ENCODE measurements around the gene KRT28. TPM values are rescaled to one million over a fixed set of nuclear protein-coding genes. Genes with fewer than 3 reads are reported as not detected.

The KRT28 gene
- total and polyA plus RNA-seq, 7 experiments from 2014 or later: not detected

- Histone ChIP-seq H3K4me3 (ENCODE audit: low read length) (no peak overlapping the region), H3K9me3 (ENCODE audit: control insufficient read depth in 2 of 3, low read length in 3 of 3) (no peaks in the 10 kb centered on the region), H3K27ac (ENCODE audit: low read depth, low read length) (no peak overlapping the region), H3K4me1 (ENCODE audit: control insufficient read depth in 2 of 2, insufficient read depth in 2 of 2, low read length in 2 of 2) (no peaks in the 10 kb centered on the region), H3K36me3 (ENCODE audit: control insufficient read depth in 2 of 3, insufficient read depth in 3 of 3, low read length in 3 of 3) (no peaks in the 10 kb centered on the region), H3K27me3 (ENCODE audit: control insufficient read depth in 2 of 2, insufficient read depth in 2 of 2, low read length in 2 of 2) (peaks cover 4 to 21% of the 10 kb centered on the region in 2 donors)
- Mint-ChIP-seq H3K36me3 (peaks cover 0 to 9% (median 0%) of the 10 kb centered on the region in 5 donors), H3K4me1 (no peaks in the 10 kb centered on the region), H3K4me3 (no peak overlapping the region), H3K9me3 (peaks cover 0 to 11% (median 0%) of the 10 kb centered on the region in 11 donors), H3K27me3 (peaks cover 72 to 88% (median 86%) of the 10 kb centered on the region in 5 donors), H3K27ac (no peak overlapping the region)
- ChIA-PET CTCF (no interaction called here), POLR2A (interaction anchor here (0.5 kb wide), 1 partner anchor 424 kb away, joined by 3 read pairs; no protein-coding TSS in a partner anchor)
- intact Hi-C loops (cut with micrococcal nuclease): loop anchor here in 1 of 2 donors (10.0 kb wide), 1 partner anchor 165 kb away; the partner anchor contains the start of gene SMARCE1
- DNase-seq (no peak), ATAC-seq (no peak)
Measured at GRCh38 chr17:40809721-40810421, 10.1 kb upstream of the KRT28 start.

DNA sequence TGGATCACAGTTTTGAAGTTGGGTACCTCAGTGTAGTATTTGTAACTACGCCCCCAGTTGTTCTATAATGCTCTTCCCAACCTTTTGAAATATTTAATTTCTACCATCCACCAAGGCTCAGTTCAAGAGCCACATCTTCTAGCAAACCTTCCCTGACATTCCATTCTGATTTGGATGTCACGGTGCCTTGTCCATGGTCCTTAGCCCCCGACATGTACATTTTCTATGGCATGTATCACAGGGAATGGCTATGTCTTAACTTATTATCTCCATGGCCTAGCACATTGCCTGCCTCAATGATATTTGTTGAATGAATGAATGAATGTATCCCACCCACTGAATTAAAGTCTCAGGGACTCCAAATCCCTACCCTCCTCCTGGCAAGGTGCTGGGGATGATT, 6.4 kb upstream of the KRT28 start:
- POLR2A ChIA-PET: interaction anchor here (0.6 kb wide), 1 partner anchor 884 kb away, joined by 4 read pairs; no protein-coding TSS in a partner anchor

DNA sequence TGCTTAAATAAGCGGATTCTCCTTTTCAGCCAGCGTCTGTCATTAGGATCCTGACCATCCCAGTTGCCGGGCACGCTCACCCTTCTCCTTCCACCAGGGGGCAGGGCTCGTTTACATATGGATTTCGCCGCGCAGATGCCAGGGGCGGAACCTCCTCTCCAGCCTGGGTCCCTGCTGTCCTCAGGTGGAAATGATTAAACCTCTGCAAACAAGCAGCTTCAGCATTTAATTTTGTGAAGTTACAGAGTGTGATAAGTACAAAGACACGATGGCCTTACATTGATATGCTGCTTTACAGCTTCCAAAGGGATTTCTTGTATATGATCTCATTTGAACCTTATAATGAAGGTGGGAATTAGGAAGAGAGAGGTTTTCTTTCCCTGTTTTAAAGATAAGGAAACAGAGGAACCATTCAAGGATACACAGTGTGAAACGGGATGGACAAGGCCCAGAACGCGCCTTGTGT, 3.9 kb upstream of the KRT28 start:
- Mint-ChIP-seq H3K27ac (no peak overlapping the region), H3K27me3 (peaks cover 33 to 51% (median 48%) of the 10 kb centered on the region in 5 donors), H3K4me3 (peak overlapping the region in 1 of 10 donors; percentile 33), H3K9me3 (peaks cover 0 to 3% (median 0%) of the 10 kb centered on the region in 11 donors), H3K36me3 (peaks cover 0 to 4% (median 0%) of the 10 kb centered on the region in 5 donors), H3K4me1 (peaks cover 0 to 4% (median 3%) of the 10 kb centered on the region in 7 donors)
- intact Hi-C loops (cut with micrococcal nuclease): loop anchor here (1.0 to 5.0 kb wide), 9 partner anchors 54 to 864 kb away; no protein-coding TSS in a partner anchor
- Histone ChIP-seq H3K4me3 (ENCODE audit: low read length) (no peak overlapping the region), H3K9me3 (ENCODE audit: control insufficient read depth in 2 of 3, low read length in 3 of 3) (no peaks in the 10 kb centered on the region), H3K27ac (ENCODE audit: low read depth, low read length) (no peak overlapping the region), H3K4me1 (ENCODE audit: control insufficient read depth in 2 of 2, insufficient read depth in 2 of 2, low read length in 2 of 2) (no peaks in the 10 kb centered on the region), H3K36me3 (ENCODE audit: control insufficient read depth in 2 of 3, insufficient read depth in 3 of 3, low read length in 3 of 3) (no peaks in the 10 kb centered on the region), H3K27me3 (ENCODE audit: control insufficient read depth in 2 of 2, insufficient read depth in 2 of 2, low read length in 2 of 2) (peaks cover 0 to 4% of the 10 kb centered on the region in 2 donors)
- CTCF ChIA-PET: interaction anchor here (0.6 to 1.1 kb wide), 5 partner anchors 12 to 862 kb away, joined by 3 to 5 read pairs (median 3); no protein-coding TSS in a partner anchor
- POLR2A ChIA-PET: no interaction called here
- ATAC-seq (peak; percentile 90), DNase-seq (peak; percentile 34 to 74 (median 54))

More for the DNA sequence above, 6.4 kb upstream of the KRT28 start:
- H3K4me1 ChIP-seq (ENCODE audit: control insufficient read depth in 2 of 2, insufficient read depth in 2 of 2, low read length in 2 of 2): no peaks in the 10 kb centered on the region
- Mint-ChIP-seq H3K27me3 (peaks cover 56 to 66% (median 65%) of the 10 kb centered on the region in 5 donors), H3K27ac (no peak overlapping the region), H3K36me3 (peaks cover 0 to 4% (median 0%) of the 10 kb centered on the region in 5 donors), H3K4me1 (peaks cover 0 to 4% (median 3%) of the 10 kb centered on the region in 7 donors), H3K4me3 (no peak overlapping the region), H3K9me3 (peaks cover 0 to 3% (median 0%) of the 10 kb centered on the region in 11 donors)
- DNase-seq (no peak), ATAC-seq (no peak)
- H3K27me3 ChIP-seq (ENCODE audit: control insufficient read depth in 2 of 2, insufficient read depth in 2 of 2, low read length in 2 of 2): peaks cover 4 to 15% of the 10 kb centered on the region in 2 donors
- intact Hi-C loops (cut with micrococcal nuclease): no loop called here
- no peak overlapping the region for H3K4me3 ChIP-seq (ENCODE audit: low read length)
- no peaks in the 10 kb centered on the region for H3K36me3 ChIP-seq (ENCODE audit: control insufficient read depth in 2 of 3, insufficient read depth in 3 of 3, low read length in 3 of 3)
- no peak overlapping the region for H3K27ac ChIP-seq (ENCODE audit: low read depth, low read length)
- CTCF ChIA-PET: interaction anchor here (0.6 to 2.5 kb wide), 5 partner anchors 10 to 872 kb away, joined by 3 to 10 read pairs (median 5); no protein-coding TSS in a partner anchor
- no peaks in the 10 kb centered on the region for H3K9me3 ChIP-seq (ENCODE audit: control insufficient read depth in 2 of 3, low read length in 3 of 3)

DNA sequence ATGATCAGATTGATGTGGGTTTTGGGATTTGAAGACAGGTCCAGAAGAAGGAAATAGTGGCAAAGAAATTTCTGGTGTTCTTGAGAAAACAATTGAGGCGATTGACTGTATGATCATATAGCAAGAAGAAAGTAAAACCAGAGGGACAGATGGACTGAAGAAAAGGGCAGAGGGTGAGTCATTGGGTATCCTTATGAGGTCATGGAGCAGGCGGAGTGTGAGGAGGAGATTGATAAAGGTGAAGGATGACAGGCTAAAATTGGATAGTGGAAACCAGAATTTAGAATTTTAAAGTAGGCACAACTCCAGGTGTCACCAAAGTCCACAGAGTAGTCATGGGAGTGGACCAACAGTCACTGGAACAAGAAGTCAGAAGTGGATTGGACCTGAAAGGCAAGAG, 1.4 kb upstream of the KRT28 start:
- H3K4me1 Mint-ChIP-seq: peaks cover 0 to 4% (median 3%) of the 10 kb centered on the region in 7 donors
- DNase-seq (no peak), ATAC-seq (no peak)
- peaks cover 0 to 3% (median 0%) of the 10 kb centered on the region in 11 donors for H3K9me3 Mint-ChIP-seq
- Histone ChIP-seq H3K27me3 (ENCODE audit: control insufficient read depth in 2 of 2, insufficient read depth in 2 of 2, low read length in 2 of 2) (peaks cover 0 to 4% of the 10 kb centered on the region in 2 donors), H3K36me3 (ENCODE audit: control insufficient read depth in 2 of 3, insufficient read depth in 3 of 3, low read length in 3 of 3) (no peaks in the 10 kb centered on the region), H3K4me1 (ENCODE audit: control insufficient read depth in 2 of 2, insufficient read depth in 2 of 2, low read length in 2 of 2) (no peaks in the 10 kb centered on the region), H3K27ac (ENCODE audit: low read depth, low read length) (no peak overlapping the region), H3K9me3 (ENCODE audit: control insufficient read depth in 2 of 3, low read length in 3 of 3) (no peaks in the 10 kb centered on the region), H3K4me3 (ENCODE audit: low read length) (no peak overlapping the region)
- intact Hi-C loops (cut with micrococcal nuclease): loop anchor here in 1 of 2 donors (5.0 kb wide), 1 partner anchor 846 kb away; no protein-coding TSS in a partner anchor
- CTCF ChIA-PET: interaction anchor here (0.7 kb wide), 1 partner anchor 735 kb away, joined by 3 read pairs; no protein-coding TSS in a partner anchor
- peaks cover 21 to 44% (median 35%) of the 10 kb centered on the region in 5 donors for H3K27me3 Mint-ChIP-seq
- peaks cover 0 to 4% (median 0%) of the 10 kb centered on the region in 5 donors for H3K36me3 Mint-ChIP-seq
- POLR2A ChIA-PET: no interaction called here
- H3K4me3 Mint-ChIP-seq: no peak overlapping the region
- no peak overlapping the region for H3K27ac Mint-ChIP-seq

- no peak overlapping the region for H3K4me3 ChIP-seq (ENCODE audit: low read length)
- no peaks in the 10 kb centered on the region for H3K9me3 ChIP-seq (ENCODE audit: control insufficient read depth in 2 of 3, low read length in 3 of 3)
- DNase-seq (no peak), ATAC-seq (no peak)
- no peaks in the 10 kb centered on the region for H3K4me1 ChIP-seq (ENCODE audit: control insufficient read depth in 2 of 2, insufficient read depth in 2 of 2, low read length in 2 of 2)
- Mint-ChIP-seq H3K4me1 (peaks cover 0 to 4% (median 3%) of the 10 kb centered on the region in 7 donors), H3K4me3 (no peak overlapping the region), H3K9me3 (peaks cover 0 to 3% (median 0%) of the 10 kb centered on the region in 11 donors), H3K36me3 (peaks cover 0 to 4% (median 0%) of the 10 kb centered on the region in 5 donors), H3K27me3 (peaks cover 27 to 42% (median 34%) of the 10 kb centered on the region in 5 donors), H3K27ac (no peak overlapping the region)
- H3K27me3 ChIP-seq (ENCODE audit: control insufficient read depth in 2 of 2, insufficient read depth in 2 of 2, low read length in 2 of 2): peaks cover 0 to 4% of the 10 kb centered on the region in 2 donors
- intact Hi-C loops (cut with micrococcal nuclease): loop anchor here in 1 of 2 donors (5.0 kb wide), 1 partner anchor 847 kb away; no protein-coding TSS in a partner anchor
- POLR2A ChIA-PET: no interaction called here
- no peaks in the 10 kb centered on the region for H3K36me3 ChIP-seq (ENCODE audit: control insufficient read depth in 2 of 3, insufficient read depth in 3 of 3, low read length in 3 of 3)
- H3K27ac ChIP-seq (ENCODE audit: low read depth, low read length): no peak overlapping the region
- CTCF ChIA-PET: no interaction called here
Measured at GRCh38 chr17:40800381-40800780, 622 bp upstream of the KRT28 start.

DNA sequence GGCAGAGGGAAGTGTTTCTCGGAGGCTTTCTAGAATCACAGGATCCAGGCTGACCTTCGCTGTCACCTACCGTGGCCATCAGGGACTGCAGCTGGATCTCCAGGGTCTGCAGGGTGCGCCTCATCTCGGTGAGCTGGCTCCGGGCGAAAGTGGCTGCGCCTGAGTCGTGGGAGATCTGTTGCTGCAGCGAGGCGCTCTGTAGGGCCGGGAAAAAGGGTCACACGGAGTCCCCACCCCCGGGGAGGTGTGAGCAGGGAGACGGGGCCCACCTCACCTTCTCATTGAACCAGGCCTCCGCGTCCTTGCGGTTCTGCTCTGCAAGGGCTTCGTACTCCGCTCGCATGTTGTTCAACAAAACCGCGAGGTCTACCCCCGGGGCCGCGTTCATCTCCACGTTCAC, 2.9 kb downstream of the KRT28 start:
- no peaks in the 10 kb centered on the region for H3K36me3 Mint-ChIP-seq
- ChIA-PET POLR2A (no interaction called here), CTCF (no interaction called here)
- Histone ChIP-seq H3K36me3 (ENCODE audit: control insufficient read depth in 2 of 3, insufficient read depth in 3 of 3, low read length in 3 of 3) (no peaks in the 10 kb centered on the region), H3K27ac (ENCODE audit: low read depth, low read length) (no peak overlapping the region), H3K27me3 (ENCODE audit: control insufficient read depth in 2 of 2, insufficient read depth in 2 of 2, low read length in 2 of 2) (no peaks in the 10 kb centered on the region), H3K4me1 (ENCODE audit: control insufficient read depth in 2 of 2, insufficient read depth in 2 of 2, low read length in 2 of 2) (no peaks in the 10 kb centered on the region), H3K9me3 (ENCODE audit: control insufficient read depth in 2 of 3, low read length in 3 of 3) (no peaks in the 10 kb centered on the region), H3K4me3 (ENCODE audit: low read length) (no peak overlapping the region)
- no peaks in the 10 kb centered on the region for H3K4me1 Mint-ChIP-seq
- intact Hi-C loops (cut with micrococcal nuclease): no loop called here
- H3K27ac Mint-ChIP-seq: no peak overlapping the region
- no peaks in the 10 kb centered on the region for H3K9me3 Mint-ChIP-seq
- no peak for DNase-seq
- ATAC-seq: no peak
- peaks cover 14 to 45% (median 30%) of the 10 kb centered on the region in 5 donors for H3K27me3 Mint-ChIP-seq
- H3K4me3 Mint-ChIP-seq: no peak overlapping the region
